Fibroblast of pulmonary artery (primary cell): ENCODE results near the gene C11orf21.

Experiments used
- DNase-seq: peaks from one replicate; pipeline ENCODE4 v3.0.0-alpha.2; 2010; ENCODE audit warnings: low read depth
- H3K4me3 ChIP-seq: replicated peaks from 2 replicates; pipeline ENCODE4 v1.5.1; 2011; ENCODE audit warnings: low read depth, mild to moderate bottlenecking, control low read depth, low read length, moderate library complexity
- TF ChIP-seq, protein P1 (sequence below): IDR thresholded peaks from 2 replicates; pipeline ENCODE4 v1.5.1; 2011; ENCODE audit warnings: mild to moderate bottlenecking, control low read depth, low read length, inconsistent platforms; ENCODE audit errors: missing control alignments

The C11orf21 gene

DNA sequence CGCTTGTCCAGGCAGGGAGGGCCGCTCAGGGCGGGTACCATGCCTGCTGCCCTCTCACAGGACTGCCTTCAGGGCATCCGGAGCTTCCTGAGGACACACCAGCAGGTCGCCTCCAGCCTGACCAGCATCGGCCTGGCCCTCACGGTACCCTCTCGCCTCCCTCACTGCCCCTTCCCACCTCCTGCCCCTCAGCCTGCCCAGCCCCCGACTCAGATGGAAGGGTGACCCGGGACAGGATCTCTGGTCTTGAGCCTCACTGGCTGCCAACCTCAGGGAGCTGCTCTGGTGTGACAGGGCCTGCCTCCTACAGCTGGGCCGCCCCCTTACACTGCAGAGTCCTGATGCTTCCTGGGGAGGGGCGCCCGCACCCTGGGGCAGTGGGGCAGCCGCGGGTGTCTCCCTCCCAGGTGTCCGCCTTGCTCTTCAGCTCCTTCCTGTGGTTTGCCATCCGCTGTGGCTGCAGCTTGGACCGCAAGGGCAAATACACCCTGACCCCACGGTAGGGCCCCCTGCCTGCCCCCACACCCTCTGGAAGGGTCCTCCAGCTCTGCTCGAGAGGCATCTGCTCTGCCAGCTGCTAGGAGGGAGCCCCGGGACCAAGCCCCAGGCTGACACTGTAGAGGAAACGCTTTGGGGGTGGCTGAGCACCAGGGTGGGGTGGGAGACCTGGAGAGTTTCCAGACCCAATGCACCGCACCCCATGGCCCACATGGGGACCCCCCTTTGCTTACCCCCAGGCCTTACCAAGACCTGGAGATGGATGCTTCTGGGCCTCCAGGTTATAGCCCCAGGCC is 14.6 kb upstream of the C11orf21 start:
- no peak for DNase-seq
- TF ChIP-seq, protein P1, sequence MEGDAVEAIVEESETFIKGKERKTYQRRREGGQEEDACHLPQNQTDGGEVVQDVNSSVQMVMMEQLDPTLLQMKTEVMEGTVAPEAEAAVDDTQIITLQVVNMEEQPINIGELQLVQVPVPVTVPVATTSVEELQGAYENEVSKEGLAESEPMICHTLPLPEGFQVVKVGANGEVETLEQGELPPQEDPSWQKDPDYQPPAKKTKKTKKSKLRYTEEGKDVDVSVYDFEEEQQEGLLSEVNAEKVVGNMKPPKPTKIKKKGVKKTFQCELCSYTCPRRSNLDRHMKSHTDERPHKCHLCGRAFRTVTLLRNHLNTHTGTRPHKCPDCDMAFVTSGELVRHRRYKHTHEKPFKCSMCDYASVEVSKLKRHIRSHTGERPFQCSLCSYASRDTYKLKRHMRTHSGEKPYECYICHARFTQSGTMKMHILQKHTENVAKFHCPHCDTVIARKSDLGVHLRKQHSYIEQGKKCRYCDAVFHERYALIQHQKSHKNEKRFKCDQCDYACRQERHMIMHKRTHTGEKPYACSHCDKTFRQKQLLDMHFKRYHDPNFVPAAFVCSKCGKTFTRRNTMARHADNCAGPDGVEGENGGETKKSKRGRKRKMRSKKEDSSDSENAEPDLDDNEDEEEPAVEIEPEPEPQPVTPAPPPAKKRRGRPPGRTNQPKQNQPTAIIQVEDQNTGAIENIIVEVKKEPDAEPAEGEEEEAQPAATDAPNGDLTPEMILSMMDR = no peak
- no peak overlapping the region for H3K4me3 ChIP-seq

DNA sequence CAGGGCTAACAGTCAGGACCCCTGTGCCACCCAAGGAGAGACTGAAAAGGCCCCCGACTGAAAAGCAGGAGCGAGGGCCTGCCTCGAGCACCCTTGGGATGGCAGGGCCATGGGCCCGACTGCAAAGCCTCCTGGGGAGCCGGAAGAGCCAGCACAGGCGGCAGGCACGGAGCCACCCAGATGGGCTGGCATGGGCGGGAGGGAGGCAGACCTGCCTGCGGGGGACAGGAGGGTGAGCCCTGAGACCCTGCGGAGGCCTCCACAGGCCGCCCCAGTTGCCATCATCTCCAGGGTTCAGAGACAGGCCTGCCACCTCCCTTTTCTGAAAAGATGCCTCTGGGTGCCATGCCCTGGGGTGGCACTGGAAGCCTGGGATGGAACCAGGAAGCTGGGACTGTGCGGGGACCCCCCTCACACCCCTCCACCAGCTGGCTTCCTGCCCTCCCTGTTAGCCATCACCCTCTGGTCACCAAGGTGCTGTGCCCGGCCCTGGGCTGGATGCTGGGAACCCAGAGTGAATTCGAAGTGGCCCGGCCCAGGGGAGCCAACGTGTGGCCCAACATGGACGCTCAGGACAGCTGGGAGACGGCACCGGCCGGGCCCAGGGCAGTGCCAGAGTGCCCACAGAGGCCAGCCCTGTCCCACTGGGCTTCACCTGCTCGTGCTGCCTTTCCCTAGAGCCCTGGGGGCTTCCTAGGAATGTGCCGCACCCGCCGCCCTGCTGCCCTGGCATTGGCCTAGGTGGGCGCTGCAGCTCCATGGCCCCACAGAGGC is 13.9 kb upstream of the C11orf21 start:
- DNase-seq = no peak
- H3K4me3 ChIP-seq = no peak overlapping the region
- TF ChIP-seq, protein P1 = no peak

DNA sequence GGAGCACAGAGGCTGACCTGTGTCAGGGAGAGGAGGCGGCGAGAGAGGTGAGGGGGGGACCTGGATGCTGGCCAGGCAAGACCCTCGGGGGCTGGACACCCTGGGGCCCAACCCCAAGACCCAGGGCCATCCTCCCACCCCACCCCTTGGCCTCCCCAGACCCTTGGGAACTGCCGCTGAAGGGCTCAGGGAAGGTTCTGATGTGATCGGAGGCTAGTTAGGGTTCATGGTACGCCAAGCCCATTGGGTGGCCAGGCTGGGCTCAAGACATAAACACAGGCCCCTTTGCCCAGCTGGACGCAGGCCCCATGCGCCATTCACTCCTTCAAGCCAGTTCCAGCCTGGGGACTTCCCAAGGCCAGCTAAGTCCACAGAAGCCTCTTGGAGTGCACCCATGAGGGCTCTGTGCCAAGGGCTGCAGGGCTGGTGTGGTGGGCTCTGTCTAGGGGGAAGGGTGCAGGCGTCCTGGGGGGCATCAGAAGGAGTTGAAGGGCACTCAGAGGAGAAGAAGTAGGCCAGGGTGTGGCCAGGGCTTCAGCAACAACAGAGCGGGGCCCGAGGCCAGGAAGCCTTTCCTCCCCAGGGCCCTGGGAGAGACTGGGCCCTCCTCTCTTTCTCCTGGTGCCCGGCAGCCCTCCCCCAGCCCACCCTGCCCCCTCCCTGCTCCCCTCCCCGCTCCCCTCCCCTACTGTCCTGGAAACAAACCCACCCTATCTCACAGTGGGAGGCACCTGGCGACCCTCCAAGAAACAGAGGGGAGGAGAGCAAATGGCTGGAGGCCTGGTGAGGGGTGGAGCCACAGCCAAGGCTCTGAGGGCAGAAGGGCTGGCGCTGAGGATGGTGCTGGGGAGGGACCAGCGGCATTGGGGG is 13.0 kb upstream of the C11orf21 start:
- DNase-seq = peak; percentile 96
- TF ChIP-seq, protein P1 = no peak
- H3K4me3 ChIP-seq = no peak overlapping the region

DNA sequence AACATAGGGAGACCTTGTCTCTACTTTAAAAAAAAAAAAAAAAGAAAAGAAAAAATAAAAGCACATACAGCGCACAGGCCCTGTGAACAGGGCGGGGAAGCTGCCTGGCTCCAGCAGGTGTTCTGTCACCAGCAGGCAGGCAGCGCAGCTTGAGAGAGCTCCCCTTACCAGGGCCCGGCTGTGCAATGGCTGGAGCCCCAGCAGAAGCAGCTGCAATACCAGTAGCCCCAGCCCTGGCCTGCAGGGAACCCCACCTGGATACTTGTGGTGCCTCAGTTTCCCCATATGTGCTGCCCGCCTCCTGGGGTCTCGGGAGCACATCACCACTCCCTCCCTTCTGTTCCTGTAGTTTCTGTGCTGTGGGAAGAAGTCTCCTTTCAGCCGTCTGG is 12.4 kb upstream of the C11orf21 start:
- no peak for DNase-seq
- TF ChIP-seq, protein P1 = no peak
- H3K4me3 ChIP-seq = no peak overlapping the region

DNA sequence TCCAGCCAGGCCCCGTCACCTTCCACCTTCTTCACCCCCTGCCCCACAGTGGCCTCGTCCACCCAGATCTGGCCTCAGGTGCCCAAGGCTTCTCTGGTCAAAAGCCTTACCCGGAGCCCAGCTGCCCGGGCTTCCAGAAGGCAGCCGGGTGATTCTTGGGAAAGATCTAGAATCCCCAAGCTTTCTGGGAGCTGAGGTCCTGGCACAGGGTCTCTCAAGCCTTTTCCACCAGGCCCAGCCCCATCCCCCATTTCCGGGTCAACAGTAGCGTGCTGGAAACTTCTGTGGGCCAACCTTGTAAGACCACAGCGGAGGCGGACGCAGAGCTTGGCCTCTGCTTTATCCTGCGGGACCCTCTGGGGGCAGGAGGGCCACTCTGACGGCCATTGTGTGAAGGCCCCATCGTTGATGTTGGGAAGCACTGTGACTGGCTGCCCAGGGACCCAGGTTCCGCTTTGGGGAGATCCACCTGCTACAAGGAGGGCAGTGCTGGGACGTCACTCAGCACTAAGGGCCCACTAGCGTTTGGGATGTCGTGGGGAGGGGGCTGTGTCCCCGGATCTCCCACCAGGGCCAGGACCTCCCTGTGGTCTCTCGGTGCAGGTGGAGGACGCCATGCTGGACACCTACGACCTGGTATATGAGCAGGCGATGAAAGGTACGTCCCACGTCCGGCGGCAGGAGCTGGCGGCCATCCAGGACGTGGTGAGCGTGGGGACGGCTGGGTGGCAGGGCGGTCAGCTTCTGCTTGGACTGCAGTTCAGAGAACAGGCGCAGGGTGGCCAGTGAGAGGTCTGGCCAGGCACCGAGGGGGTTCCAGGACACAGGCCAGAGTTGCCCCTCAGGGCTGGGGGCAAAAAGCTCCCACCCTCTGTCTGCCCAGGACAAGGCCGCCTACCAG is 11.6 kb upstream of the C11orf21 start:
- TF ChIP-seq, protein P1 = no peak
- no peak overlapping the region for H3K4me3 ChIP-seq
- DNase-seq = no peak
